Adrenal gland (tissue), 12 donors: Measurements from ENCODE around the gene HIPK2. TPM values are rescaled to one million over a fixed set of nuclear protein-coding genes. Genes with fewer than 3 reads are reported as not detected.

ENCODE experiments used
- DNase-seq, 7 donors: peaks; one replicate each; pipeline ENCODE4 v3.0.0-alpha.2; 2019 to 2020
- H3K27ac ChIP-seq, 5 donors: fragments of 200-600 bp; sonication (generic) in 4 of 5; 1 replicate in 3 of 5; 2 replicates in 2 of 5; pipeline versions ENCODE4 v1.5.1 to v1.8.0; 2016 to 2020; ENCODE audit warnings: mild to moderate bottlenecking in 1 of 5
- H3K27me3 ChIP-seq: fragments of 200-600 bp; 2 replicates; pipeline ENCODE4 v1.8.0; 2021
- H3K36me3 ChIP-seq, 2 donors: fragments of 200-600 bp; replicated peaks in 1 of 2; 1 replicate in 1 of 2; 2 replicates in 1 of 2; pipeline versions ENCODE4 v1.5.1 to v1.8.0; 2018 to 2022
- H3K4me1 ChIP-seq, 2 donors: fragments of 200-600 bp; replicated peaks in 1 of 2; 1 replicate in 1 of 2; 2 replicates in 1 of 2; pipeline versions ENCODE4 v1.5.1 to v1.8.0; 2018 to 2021
- H3K4me3 ChIP-seq, 4 donors: fragments of 200-600 bp; sonication (generic) in 3 of 4; one replicate each; pipeline ENCODE4 v1.5.1; 2016 to 2018
- H3K9me3 ChIP-seq, 3 donors: fragments of 200-600 bp; sonication (generic) in 1 of 3; replicated peaks in 1 of 3; 1 replicate in 2 of 3; 2 replicates in 1 of 3; pipeline versions ENCODE4 v1.5.1 to v1.8.0; 2016 to 2021
- POLR2A ChIP-seq, 2 donors: fragments of 450-650 bp; IDR thresholded peaks; one replicate each; pipeline ENCODE4 v1.6.1; 2017; ENCODE audit warnings: antibody characterized with exemption in 2 of 2, mild to moderate bottlenecking in 2 of 2, moderate library complexity in 1 of 2
- WGBS, 4 donors: extraction: QIAGEN DNeasy Blood & Tissue Kit in 2 of 4; methylation state at CpG; one replicate each; pipeline versions ENCODE4 v1.1.5 to v1.1.7; 2013 to 2017; 5-methylcytosine and 5-hydroxymethylcytosine counted together
- intact Hi-C, 2 donors: fragments of 100-400 bp; cut with DNase I; formaldehyde crosslinking; loops; one replicate each; pipeline versions ENCODE4 v1.14.1 to v1.15.0; 2022 to 2023
- polyA plus RNA-seq, 3 donors: library from polyadenylated mRNA; stranded (reverse); fragments of 200-250 nt in 2 of 3; fragments of 350-450 nt in 1 of 3; fragmentation: Illumina TruSeq in 1 of 3; extraction: RNeasy Lipid Tissue Mini Kit (QIAGEN cat#74804) in 1 of 3; gene quantifications; one replicate each; pipeline ENCODE4 v1.2.3, GENCODE V29; 2013 to 2014
- total RNA-seq, 9 donors: library from RNA; depleted of rRNA in 4 of 9; stranded (reverse); fragments of >200 nt in 4 of 9; fragments of 120-200 nt in 1 of 9; fragmentation: NEBNext Ultra II Directional in 1 of 9; extraction: Animal tissue kit (Norgen Biotek cat#: 25700) in 1 of 9; gene quantifications; one replicate each; pipeline versions ENCODE4 v1.1.0 to v1.2.4, GENCODE V29; 2013 to 2023
- TF ChIP-seq, protein P1 (sequence below), 6 experiments: fragments of 450-650 bp in 4 of 6; fragments of 200-600 bp in 2 of 6; sonication (generic) in 1 of 6; IDR thresholded peaks; 1 replicate in 5 of 6; 2 replicates in 1 of 6; pipeline versions ENCODE4 v1.5.1 to v1.8.0; 2016 to 2021; ENCODE audit warnings: antibody characterized with exemption in 6 of 6, mild to moderate bottlenecking in 2 of 6, moderate library complexity in 1 of 6
- donor health status: healthy with polysubstance abuse.
- donor health status: Bipolar disorder and iron deficiency.
- donor health status: DM: yes; HTN: yes; CAD: no.
- donor health status: DM: no; HTN: no; CAD: no.
- donor health status: DM: no; HTN: no; CAD: no.
- donor health status: DM: yes; HTN: yes; CAD: no.

HIPK2 gene
- total and polyA plus RNA-seq, 12 donors = 4.7 to 82.4 (median 49.8) TPM

DNA sequence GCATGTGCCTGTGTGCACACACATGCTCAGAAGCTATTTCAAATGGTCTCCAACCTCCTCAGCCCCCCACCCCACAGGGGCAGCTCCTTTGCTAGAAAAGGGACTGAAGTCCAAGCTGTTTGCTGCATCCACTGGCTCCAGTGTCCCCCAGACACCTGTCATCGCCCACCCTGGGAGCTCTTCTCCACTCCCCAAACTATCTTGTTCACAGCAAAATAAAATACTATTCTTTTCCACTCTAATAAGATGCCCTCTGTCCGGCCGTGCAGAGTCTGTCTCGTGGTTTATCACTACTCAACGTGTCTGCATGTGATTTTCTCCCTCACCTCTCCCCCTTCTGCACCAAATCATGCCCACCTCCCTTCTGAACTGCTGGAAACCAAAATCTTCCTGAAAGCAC, 25.6 kb downstream of the HIPK2 start:
- WGBS, 4 donors = 73 to 81% (median 76%) methylated on average over 5 of the region's 5 CpGs
- intact Hi-C loops = no loop called here
- no peak for TF ChIP-seq POLR2A (IDR thresholded peaks at IDR 0.05)
- TF ChIP-seq, protein P1, sequence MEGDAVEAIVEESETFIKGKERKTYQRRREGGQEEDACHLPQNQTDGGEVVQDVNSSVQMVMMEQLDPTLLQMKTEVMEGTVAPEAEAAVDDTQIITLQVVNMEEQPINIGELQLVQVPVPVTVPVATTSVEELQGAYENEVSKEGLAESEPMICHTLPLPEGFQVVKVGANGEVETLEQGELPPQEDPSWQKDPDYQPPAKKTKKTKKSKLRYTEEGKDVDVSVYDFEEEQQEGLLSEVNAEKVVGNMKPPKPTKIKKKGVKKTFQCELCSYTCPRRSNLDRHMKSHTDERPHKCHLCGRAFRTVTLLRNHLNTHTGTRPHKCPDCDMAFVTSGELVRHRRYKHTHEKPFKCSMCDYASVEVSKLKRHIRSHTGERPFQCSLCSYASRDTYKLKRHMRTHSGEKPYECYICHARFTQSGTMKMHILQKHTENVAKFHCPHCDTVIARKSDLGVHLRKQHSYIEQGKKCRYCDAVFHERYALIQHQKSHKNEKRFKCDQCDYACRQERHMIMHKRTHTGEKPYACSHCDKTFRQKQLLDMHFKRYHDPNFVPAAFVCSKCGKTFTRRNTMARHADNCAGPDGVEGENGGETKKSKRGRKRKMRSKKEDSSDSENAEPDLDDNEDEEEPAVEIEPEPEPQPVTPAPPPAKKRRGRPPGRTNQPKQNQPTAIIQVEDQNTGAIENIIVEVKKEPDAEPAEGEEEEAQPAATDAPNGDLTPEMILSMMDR (IDR thresholded peaks at IDR 0.05) = no peak
- H3K36me3 ChIP-seq = no peaks in the 10 kb centered on the region
- no peaks in the 10 kb centered on the region for H3K9me3 ChIP-seq
- DNase-seq = no peak
- H3K4me1 ChIP-seq = peaks cover 24 to 37% of the 10 kb centered on the region in 2 donors
- no peaks in the 10 kb centered on the region for H3K27me3 ChIP-seq
- no peak overlapping the region for H3K4me3 ChIP-seq
- H3K27ac ChIP-seq = no peak overlapping the region

DNA sequence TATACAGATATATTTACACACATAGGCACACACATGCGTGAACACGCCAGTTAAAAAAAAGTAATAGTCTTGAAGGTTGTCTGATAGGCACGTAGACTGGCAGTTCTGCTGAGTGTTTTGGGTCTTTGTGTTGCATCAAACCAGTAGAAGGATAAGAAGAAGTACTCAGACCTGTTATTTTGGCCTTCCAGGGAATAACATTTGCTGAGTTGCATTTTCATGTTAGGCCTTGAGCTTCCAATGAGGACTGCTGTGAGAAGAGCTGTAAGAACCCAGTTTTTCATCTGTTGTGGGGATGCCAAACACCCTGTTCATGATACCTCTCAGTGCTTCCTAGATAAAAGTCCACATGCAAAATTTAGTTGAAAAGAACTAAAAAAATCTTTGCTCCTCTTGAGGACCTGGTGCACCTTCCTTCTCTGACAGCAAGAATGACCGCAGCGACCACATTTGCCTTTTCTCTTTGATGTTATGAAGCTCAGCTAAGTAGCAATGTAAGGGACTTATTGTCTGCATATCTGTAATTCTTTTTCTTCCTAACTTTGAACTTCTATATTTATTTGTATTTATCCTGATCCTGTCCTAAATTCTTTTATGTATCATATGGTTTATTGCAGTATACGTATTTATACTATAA, 27.2 kb downstream of the HIPK2 start:
- no peaks in the 10 kb centered on the region for H3K9me3 ChIP-seq
- H3K4me3 ChIP-seq = no peak overlapping the region
- no peak for DNase-seq
- intact Hi-C loops = no loop called here
- no peaks in the 10 kb centered on the region for H3K36me3 ChIP-seq
- WGBS, 4 donors = 94 to 98% (median 96%) methylated on average over 6 of the region's 6 CpGs
- no peaks in the 10 kb centered on the region for H3K27me3 ChIP-seq
- peaks cover 31 to 47% of the 10 kb centered on the region in 2 donors for H3K4me1 ChIP-seq
- H3K27ac ChIP-seq = no peak overlapping the region
- TF ChIP-seq, protein P1 (IDR thresholded peaks at IDR 0.05) = no peak
- no peak for TF ChIP-seq POLR2A (IDR thresholded peaks at IDR 0.05)

DNA sequence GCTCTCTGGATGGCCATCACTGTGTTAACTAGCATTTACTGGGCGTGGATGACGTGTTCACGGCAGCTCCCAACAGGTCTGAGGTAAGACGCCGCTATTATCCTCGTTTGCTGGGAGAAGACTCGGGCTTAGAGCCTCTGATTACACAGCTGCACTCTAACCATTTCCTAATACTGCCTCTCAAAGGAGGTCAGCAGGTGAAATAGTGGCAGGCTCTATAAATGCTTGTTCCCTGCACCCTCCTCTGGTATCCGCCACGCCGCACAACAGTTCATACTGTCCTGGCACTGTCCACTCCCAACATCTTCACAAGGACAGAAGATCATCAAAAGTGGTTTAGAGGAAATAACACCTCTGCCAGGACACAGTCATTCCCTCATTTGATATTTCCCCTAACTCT, 28.3 kb downstream of the HIPK2 start:
- intact Hi-C loops = no loop called here
- Histone ChIP-seq H3K36me3 (no peaks in the 10 kb centered on the region), H3K27me3 (no peaks in the 10 kb centered on the region), H3K9me3 (no peaks in the 10 kb centered on the region), H3K27ac (no peak overlapping the region), H3K4me3 (no peak overlapping the region), H3K4me1 (peaks cover 38 to 58% of the 10 kb centered on the region in 2 donors)
- 87 to 97% (median 89%) methylated on average over 10 of the region's 10 CpGs for WGBS, 4 donors
- DNase-seq = no peak
- no peak for TF ChIP-seq POLR2A (IDR thresholded peaks at IDR 0.05)
- TF ChIP-seq, protein P1 (IDR thresholded peaks at IDR 0.05) = no peak

DNA sequence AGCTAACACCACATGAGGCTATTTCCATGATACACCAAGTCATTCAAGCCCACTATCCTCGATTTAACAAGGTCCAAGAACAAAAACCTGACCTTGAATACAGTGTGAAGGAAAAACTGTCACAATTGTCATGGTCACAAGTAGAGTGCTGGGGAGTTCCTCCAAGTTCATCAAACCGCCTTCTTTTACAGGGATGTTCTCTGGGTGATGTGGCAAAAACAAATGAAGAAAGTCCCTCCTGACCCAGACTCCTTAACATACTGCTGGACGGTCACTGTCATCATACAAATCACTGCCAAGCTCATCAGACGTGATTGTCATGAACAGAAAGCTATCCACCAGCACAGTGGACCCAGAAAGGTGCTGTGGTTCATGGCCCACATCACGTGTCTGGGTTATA, 28.9 kb downstream of the HIPK2 start:
- TF ChIP-seq, protein P1 (IDR thresholded peaks at IDR 0.05) = no peak
- no peak for TF ChIP-seq POLR2A (IDR thresholded peaks at IDR 0.05)
- H3K36me3 ChIP-seq = no peaks in the 10 kb centered on the region
- no peaks in the 10 kb centered on the region for H3K27me3 ChIP-seq
- H3K27ac ChIP-seq = no peak overlapping the region
- no peak for DNase-seq
- intact Hi-C loops = no loop called here
- H3K9me3 ChIP-seq = no peaks in the 10 kb centered on the region
- H3K4me1 ChIP-seq = peaks cover 38 to 60% of the 10 kb centered on the region in 2 donors
- no peak overlapping the region for H3K4me3 ChIP-seq
- WGBS, 4 donors = 62 to 73% (median 69%) methylated on average over 5 of the region's 5 CpGs
